ENCODE data around the gene CNGA1.
"Not testable (repeated sequence)": the region's sequence is repeated elsewhere in the genome, so short reads cannot be mapped to it uniquely, and the experiment has no call there.

CNGA1 gene

DNA sequence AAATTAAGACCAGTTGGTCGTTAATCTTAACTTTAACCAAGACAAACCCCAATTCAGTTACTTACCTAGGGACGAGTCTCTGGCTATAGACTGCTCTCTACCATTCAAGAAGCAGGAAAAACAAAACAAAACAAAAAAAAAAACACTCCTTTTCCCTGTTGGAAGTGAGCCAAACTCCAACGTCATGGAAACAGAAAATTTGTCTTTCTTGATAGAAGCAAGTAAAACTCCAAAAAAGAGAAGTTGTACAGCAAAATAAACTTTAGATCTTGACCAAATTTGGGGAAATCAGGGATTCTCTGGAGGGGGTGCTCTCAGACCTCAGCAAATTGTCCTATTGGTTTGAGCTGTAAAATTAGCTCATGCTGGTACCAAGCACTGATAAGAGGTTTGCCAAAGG is 3.7 kb downstream of the CNGA1 start:
- DNase-seq (ENCODE audit: low read depth) = no peak
- H3K4me3 ChIP-seq (ENCODE audit: control insufficient read depth, low read depth, low read length) = no peak overlapping the region
- TF ChIP-seq, protein P1, sequence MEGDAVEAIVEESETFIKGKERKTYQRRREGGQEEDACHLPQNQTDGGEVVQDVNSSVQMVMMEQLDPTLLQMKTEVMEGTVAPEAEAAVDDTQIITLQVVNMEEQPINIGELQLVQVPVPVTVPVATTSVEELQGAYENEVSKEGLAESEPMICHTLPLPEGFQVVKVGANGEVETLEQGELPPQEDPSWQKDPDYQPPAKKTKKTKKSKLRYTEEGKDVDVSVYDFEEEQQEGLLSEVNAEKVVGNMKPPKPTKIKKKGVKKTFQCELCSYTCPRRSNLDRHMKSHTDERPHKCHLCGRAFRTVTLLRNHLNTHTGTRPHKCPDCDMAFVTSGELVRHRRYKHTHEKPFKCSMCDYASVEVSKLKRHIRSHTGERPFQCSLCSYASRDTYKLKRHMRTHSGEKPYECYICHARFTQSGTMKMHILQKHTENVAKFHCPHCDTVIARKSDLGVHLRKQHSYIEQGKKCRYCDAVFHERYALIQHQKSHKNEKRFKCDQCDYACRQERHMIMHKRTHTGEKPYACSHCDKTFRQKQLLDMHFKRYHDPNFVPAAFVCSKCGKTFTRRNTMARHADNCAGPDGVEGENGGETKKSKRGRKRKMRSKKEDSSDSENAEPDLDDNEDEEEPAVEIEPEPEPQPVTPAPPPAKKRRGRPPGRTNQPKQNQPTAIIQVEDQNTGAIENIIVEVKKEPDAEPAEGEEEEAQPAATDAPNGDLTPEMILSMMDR (conservative IDR thresholded peaks at IDR 0.05; ENCODE audit: control insufficient read depth, insufficient read depth, low read depth, low read length) = no peak

DNA sequence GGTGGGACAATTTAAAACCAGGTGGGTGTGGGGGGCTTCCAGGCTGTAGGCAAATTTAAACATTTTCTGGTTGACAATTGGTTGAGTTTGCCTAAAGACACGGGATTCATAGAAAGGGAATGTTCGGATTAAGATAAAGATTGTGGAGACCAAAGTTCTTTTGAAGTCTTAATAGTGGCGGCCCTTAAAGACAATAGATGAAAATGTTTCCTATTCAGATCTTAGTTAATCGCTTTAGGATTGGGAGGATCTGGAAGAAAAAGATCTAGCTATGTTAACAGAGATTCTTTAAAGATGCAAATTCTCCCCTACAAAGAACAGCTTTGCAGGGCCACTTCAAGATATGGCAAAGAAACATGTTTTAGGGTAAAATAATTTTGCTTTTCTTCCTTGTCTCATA is 4.8 kb downstream of the CNGA1 start:
- no peak overlapping the region for H3K4me3 ChIP-seq (ENCODE audit: control insufficient read depth, low read depth, low read length)
- no peak for DNase-seq (ENCODE audit: low read depth)
- TF ChIP-seq, protein P1 (conservative IDR thresholded peaks at IDR 0.05; ENCODE audit: control insufficient read depth, insufficient read depth, low read depth, low read length) = no peak

DNA sequence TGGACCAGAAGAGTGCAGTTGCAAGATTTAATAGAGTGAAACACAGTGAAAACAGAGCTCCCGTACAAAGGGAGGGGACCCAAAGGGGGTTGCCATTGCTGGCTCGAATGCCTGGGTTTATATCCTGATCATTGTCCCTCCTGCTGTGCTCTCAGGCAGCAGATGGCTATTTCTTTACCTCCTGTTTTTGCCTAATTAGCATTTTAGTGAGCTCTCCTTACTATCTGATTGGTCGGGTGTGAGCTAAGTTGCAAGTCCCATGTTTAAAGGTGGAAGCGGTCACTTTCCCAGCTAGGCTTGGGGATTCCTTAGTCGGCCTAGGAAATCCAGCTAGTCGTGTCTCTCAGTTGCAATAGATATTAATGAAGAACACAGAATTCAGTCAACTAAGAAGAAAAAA is 5.6 kb downstream of the CNGA1 start:
- H3K4me3 ChIP-seq (ENCODE audit: control insufficient read depth, low read depth, low read length); DNase-seq (ENCODE audit: low read depth): not testable (repeated sequence)

DNA sequence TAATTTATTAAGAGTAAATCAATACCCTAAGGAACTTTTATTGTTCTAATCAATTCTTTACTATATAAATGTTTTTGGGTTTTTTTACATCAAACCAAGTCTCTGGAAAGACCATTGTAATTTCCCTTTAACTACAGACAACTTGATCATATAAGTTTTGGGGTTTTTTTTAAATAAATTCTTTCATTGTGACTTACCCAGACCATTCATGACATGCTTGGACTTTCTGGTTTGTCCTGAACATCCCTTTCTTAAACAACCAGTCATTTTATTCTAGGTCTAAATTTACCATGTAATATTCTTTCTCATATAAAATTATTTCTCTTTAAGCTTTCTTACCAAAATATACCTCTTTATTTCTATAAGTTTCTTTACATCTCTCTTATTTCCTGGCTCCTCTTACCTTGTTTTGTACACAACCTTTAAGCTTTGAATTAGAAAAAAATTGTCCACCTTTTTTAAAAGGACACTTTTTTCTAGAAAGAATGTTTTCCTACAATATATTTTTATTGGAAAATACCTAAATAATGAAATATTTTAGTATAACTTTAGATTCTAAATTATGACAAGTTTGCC is 8.4 kb downstream of the CNGA1 start:
- TF ChIP-seq, protein P1 (conservative IDR thresholded peaks at IDR 0.05; ENCODE audit: control insufficient read depth, insufficient read depth, low read depth, low read length) = no peak
- peak; percentile 14 for DNase-seq (ENCODE audit: low read depth)
- no peak overlapping the region for H3K4me3 ChIP-seq (ENCODE audit: control insufficient read depth, low read depth, low read length)

DNA sequence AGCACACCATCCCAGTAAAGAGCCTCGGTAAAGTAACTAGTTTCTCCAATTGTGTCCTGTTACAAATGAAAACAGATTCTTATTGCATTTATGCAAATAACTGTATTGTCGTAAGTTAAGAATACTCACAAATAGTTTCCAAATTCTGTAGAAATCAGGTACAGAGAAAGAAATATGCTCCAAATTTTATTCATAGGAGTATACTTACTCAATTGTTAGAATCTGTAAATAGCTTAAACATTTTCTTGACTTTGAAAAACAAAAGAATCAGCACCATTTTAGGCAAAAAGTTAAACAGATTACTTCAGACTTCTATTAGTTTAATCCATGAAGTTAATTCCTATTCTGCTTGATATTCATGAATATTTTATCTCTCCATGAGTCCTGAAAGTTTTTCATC is 10.7 kb downstream of the CNGA1 start:
- TF ChIP-seq, protein P1 (conservative IDR thresholded peaks at IDR 0.05; ENCODE audit: control insufficient read depth, insufficient read depth, low read depth, low read length) = no peak
- no peak overlapping the region for H3K4me3 ChIP-seq (ENCODE audit: control insufficient read depth, low read depth, low read length)
- no peak for DNase-seq (ENCODE audit: low read depth)

DNA sequence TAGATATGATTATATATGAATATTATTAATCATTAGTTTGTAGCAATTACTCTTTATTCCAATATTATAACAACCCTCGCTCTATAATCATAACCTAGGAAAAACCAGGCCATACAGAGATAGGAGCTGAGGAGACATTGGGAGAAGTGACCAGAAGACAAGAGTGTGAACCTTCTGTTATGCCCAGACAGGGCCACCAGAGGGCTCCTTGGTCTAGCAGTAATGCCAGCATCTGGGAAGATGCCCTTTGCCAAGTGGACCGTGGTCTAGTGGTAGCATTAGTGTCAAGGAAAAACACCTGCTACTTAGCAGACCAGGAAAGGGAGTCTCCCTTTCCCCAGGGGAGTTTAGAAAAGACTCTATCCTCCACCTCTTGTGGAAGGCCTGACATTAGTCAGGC is 12.9 kb downstream of the CNGA1 start:
- TF ChIP-seq, protein P1 (conservative IDR thresholded peaks at IDR 0.05; ENCODE audit: control insufficient read depth, insufficient read depth, low read depth, low read length) = peak; percentile 42
- not testable (repeated sequence) for H3K4me3 ChIP-seq (ENCODE audit: control insufficient read depth, low read depth, low read length)
- peak; percentile 45 for DNase-seq (ENCODE audit: low read depth)

DNA sequence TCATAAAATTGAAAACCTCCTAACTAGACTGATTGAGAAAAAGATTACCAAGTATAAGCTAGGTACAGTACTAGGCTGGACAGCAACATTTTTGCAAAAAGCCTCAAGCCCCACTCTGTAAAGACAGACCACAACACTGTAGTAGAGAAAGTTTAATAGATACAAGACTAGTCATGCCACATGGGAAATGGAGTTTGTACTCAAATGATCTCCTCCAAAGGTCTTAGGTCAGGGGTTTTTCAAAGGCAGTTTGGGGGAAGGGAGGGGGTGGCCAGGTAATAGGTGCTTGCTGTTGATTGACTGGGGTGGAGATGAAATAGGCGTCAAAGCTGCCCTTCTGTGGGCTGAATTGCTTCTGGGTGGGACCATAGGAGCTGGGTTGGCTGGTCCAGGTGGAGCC is 14.2 kb downstream of the CNGA1 start:
- TF ChIP-seq, protein P1 (conservative IDR thresholded peaks at IDR 0.05; ENCODE audit: control insufficient read depth, insufficient read depth, low read depth, low read length) = no peak
- no peak for DNase-seq (ENCODE audit: low read depth)
- H3K4me3 ChIP-seq (ENCODE audit: control insufficient read depth, low read depth, low read length) = no peak overlapping the region

Data from fibroblast of mammary gland (primary cell).